Activated T-cell treated with anti-CD3 and anti-CD28 coated beads for 1 hour (primary cell): Measurements from ENCODE around the gene MID1.

Experiments used
- DNase-seq: peaks from one replicate; pipeline ENCODE4 v3.0.0-alpha.2; 2020; ENCODE audit warnings: low read depth

The MID1 gene

DNA sequence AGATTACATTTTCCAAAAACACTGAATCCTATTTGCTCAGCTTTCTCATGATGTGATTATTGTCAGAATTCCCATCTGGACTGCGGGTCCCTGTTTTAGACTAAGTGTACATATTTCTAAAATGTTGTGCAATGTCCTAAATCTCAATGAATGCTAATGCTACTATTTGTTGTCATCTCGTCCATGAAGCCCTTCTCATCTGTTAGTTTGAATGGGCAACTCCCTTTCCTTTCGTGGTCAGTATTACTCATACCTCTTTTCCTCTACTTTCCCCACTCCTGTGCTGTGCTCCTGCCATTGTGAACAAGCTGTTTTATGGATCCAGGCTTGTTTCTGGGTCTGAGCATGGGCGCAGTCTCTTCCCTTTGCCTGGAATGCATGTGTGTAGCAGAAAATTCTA is 91.0 kb downstream of the MID1 start:
- no peak for DNase-seq

DNA sequence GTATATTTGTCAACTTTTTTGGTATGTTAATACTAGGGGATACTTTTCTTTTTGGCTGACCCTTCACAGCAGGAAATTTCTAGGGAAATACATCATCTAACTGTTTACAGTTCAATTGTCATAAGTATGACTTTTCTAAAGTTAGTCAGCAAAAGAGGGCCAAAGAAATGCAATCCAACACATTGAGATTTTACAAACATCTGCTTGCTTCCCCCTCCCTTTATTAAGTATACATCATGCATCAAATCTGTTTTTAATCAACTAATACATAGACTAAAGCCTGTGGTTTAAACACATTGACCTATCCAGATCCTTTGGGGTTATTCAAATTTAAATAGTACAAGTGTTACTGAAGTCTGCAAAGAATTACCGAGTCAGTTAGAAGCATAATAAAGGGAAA is 93.9 kb downstream of the MID1 start:
- no peak for DNase-seq

DNA sequence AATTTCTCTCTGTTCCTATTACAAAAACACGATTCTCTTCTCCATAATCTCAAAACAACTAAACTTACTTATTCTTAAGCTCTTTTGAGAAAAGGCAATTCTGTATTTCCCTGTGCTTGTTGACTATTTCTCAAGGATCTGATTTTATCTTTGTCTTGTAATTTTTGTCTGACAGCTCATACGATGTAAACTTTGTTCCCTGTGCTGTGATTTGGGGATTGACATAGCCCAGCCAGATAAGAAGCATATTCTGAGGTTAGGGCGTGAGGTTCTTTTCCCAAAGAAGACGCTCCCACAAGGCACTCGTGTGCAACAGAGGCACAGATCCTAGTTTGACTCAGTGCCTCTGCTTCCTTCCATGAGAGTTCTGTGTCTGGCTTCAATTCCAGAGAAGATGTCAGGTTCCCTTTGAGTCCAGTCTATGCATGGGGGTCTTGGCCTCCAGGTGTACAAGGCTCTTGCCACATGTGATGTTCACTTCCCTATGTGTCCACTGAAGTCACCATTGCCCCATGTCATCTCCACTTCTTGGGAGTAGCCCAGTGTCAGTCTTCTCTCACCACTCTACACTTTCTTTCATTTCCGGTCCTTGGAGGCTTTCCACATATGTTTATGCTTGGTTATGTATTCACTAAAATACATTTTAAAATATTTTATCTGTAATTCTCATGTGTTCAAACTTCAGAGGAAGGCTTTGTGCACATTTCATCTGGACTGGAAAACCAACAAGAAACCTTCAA is 94.8 kb downstream of the MID1 start:
- DNase-seq = no peak

DNA sequence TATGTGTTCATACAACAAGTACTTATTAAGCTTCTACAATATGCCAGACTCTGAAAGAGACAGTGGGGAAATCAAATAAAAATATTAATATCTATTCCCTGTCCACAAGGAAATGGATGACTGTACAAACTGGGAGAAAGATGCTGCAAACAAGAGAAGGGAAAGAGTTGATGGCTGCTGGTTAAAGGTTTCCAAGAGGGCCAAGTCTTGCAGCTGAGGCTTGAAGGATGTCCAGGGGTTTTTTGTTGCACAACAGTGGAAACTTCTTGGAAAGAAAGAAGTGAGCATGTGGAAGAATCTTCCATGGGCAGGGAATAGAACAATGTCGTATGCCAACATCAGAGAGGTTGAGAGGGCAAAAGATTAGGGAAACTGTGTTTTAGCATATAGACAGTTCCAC is 95.8 kb downstream of the MID1 start:
- no peak for DNase-seq

DNA sequence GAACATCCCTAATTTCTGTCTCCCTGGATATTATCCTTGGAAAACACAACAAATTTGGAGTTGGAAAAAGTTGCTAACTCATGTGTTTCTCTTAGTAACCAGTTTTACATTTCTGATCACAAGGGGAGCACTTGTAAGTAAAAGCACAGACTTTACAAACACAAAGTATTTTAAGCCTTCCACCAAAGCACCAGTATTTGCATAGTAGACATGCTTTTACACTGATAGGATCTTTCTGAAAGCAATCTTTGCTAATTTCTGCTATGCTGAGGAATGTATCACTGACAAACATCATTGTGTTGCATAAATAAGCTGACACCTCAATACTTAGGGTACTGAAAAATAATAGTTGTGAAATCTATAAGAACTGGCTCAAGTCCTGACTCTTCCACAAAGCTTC is 100.6 kb downstream of the MID1 start:
- DNase-seq = no peak

DNA sequence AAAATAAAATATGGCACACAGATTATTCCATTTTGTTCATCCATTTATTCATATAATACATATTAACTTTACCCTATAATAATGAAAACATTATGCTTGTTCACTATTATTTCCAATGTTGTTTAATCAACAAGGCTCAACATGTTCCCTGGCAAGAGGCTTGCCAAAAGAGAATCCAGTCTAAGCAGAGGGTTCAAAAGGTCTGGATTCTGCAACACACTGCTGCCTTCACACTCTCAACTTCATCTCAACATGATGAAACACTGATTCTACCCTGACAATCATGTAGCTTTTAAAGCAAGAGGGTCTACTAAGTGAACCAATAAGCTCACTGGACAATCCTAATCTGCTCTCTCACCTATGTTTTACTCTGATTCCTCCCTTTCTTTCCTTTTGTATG is 101.1 kb downstream of the MID1 start:
- DNase-seq = no peak

DNA sequence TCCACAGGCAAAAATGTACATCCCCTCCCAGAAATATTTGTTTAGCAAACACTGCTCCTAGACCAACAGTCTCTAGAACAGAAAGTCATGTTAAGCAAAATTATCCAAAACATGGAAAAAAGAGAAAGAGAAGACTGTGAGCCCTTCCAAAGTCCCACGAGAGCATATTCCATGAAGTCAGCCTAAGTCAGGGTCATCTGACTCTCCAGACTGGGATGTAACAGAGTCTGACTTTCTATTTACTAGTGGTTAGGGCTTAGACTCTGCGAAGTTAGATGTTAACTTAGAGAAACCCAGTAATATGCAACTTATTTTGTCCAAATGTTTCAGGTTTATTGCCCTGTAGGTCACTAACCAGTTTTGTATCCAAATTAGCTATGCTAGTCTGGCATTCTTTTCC is 102.3 kb downstream of the MID1 start:
- DNase-seq = no peak

DNA sequence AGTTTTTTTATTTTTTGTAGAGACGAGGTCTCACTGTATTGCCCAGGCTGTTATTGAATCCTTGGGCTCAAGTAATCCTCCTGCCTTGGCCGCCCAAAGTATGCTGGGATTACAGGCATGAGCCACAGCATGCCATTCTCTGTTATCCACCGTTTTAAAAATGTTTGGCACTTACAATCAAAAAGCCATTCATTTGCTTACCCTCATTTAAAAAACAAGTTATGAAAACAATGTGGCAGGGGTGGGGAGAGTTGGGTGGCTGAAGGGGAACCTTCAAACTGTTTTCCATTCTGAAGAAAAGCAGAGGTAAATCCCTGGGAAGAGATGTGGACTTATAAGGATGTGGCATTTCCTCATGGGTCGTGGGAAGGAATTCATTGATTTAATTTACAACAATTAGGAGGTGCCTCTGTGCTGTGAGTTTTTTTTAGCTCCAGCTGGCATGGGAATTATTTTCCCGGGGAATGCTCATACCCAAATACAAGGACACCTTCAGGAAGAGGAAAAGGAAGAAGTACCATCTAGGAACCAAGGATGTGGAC is 103.5 kb downstream of the MID1 start:
- no peak for DNase-seq

DNA sequence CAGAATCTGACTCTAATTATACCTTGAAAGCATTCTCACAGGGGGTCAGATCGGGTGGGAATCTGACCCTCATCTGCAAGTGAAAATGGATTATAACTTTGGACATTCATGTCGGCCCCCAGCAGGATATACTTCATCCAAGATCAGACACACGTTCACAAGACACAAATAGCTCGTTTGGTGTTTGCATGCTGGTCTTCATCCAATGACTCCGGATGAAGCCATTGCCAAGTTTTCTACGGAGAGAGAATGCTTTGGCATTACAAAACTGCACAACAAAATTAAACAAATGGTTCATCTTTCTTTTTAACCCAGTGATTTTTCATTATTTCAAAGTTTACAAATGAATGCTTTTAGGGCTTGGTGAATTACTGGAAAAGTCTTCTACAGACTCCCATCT is 105.5 kb downstream of the MID1 start:
- no peak for DNase-seq

DNA sequence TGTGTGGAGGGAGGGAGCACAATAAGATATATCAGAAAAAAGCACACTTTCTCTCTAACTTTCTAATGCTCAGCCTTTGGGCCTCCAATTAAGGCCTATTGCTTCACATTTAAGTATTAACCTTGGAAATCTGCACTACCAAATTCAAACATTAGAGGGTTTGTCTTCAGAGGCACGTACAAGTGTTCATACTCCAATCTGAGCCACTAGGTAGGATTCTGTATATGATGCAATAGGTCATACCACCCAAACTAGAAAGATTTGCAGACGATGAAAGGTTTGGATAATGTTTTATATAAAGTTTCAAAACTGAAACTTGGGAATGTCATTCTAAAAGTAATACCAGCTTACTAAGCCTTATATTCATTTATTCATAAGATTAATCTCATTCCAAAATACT is 106.4 kb downstream of the MID1 start:
- no peak for DNase-seq

DNA sequence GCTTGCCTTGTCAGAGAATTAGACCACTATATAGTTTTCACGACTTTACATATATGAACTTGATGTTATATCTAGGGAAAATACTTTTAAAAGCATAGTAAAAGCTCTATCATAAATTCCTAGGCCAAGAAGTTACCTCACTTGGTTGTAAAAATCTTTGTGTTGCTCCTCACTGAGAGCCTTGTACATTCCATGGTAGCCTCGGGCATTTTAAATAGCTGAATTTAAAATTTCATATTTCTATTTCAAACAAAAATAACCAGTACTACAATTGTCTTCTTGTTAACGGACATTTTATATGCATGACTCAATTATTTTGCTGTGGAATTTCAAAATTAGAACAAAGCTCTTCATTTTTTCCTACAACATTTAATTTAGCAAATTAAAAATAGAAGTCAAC is 107.6 kb downstream of the MID1 start:
- DNase-seq = no peak

DNA sequence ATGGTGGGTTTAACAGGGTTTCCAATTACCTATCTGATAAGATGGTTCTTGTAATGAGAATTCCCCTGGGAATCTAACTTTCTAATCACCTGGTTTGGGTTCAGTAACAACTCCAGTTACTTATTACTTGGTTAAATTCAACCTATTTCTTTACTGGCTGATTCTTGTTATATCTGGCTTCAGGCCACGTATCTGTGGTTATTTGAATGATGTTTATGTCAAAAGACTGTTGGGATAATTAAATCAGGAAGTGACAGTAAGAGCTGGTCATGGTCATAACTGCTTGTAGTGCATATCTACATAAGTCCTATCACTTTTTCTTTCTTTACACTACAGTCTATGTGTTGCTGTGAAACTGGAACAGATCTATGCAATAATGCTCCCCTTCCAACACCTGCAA is 108.1 kb downstream of the MID1 start:
- no peak for DNase-seq

DNA sequence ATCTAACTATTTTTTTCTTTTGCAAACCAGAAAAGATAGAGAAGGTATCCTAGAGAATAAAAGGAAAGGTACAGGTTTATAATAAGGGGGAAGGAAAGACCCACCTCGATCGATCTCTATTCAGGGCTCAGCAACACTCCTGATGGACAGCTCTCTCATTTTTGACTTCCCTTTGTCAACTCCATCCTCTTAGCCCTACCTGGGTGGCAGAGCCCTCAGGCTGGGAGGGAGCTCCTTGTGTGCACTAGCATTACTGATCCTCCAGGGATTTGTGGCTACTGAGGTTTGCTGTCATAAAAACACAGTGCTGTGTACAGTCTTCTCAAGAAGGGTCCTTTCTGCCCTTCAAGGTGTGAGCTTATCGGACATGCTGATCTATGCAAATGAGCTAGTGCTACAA is 111.0 kb downstream of the MID1 start:
- no peak for DNase-seq

DNA sequence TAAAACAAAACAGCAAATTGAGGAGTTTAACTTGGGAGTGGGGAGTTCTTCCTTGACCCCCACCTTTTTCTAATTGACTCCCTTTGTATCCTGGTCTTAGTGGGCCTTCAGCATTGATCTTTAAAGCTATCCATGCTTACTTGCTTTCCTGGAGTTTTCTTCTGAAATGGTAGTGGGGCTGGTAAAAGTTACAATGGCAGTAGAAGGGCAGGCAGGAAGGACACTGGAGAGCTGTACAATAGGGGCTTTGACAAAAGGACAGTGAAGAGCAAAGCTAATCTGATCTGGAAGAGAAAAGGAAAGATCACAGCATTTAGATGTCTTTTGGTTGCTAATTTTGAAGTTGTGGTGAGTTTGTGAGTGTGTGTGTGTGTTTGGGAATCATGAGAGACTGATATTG is 111.5 kb downstream of the MID1 start:
- no peak for DNase-seq

DNA sequence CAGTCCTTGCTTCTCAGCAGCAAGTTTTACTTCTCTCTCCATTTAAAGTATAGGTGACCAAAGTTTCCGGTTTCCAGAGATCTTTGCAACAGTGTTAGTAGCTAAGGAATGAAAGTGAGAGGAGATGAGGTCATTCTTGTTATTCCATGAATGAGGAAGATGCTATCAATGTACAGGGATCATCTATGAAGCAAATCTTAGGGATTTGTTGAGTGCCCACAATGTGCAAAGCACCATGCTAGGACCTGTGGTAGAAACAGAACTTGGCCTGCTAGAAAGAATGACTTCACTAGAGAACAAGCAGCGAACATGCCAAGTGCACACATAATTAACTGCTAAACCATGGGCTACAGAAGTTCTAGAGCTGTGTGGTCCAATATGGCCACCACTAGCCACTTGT is 112.5 kb downstream of the MID1 start:
- no peak for DNase-seq

DNA sequence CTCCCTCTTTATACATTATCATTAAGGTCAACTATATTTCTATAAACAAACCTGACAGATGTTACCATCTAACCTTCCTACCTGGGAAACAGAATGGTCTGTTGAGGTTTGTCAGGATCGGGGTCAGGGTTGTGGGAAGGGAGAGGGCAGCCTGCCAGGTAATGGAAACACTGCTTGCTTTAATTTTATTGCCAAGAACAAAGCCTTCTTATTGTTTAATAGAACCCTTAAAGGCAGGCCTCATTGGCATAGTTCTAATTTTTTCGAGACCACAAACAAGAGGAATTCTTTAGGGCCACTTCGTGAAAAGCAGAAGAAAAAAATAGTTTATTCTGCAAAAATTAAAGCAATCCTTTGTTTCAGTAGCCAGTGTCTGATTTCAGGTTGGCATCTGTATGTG is 113.2 kb downstream of the MID1 start:
- DNase-seq = no peak

DNA sequence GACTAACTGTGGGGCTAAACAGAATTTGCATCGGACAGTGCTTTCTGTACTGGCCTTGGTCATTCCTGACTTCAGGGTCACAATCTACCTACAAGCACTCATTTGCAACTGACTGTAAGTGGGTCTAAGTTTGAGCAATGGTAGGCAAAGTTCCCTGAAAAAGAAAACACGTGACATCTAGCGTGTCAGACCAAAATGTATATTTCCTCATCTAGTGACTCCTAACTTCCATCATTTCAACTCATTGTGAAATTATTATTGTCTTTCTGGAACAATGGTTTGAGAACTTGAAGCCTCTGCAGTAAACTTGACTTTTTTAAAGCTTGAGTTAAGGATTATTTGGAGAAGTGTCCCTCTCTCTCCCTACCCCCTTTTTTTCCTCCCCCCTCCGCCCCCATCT is 113.6 kb downstream of the MID1 start:
- DNase-seq = no peak

DNA sequence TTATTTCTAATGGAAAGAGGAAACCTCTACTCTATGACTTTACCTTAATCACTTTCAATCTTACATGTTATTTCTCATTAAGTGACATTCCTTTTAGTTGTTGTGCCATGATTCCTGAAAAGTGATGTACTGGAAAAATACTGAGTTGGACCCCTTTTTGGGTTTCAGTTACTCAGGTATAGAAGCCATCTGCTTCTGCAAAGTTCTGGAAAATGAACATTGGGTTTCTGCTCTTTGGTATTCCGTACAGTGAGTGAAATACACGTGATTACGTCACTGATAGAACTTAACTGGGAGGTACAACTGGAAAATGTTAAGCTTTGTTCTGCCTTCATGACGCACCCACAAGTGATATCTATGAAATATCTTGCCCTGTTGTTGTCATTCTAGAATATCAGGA is 114.7 kb downstream of the MID1 start:
- no peak for DNase-seq

DNA sequence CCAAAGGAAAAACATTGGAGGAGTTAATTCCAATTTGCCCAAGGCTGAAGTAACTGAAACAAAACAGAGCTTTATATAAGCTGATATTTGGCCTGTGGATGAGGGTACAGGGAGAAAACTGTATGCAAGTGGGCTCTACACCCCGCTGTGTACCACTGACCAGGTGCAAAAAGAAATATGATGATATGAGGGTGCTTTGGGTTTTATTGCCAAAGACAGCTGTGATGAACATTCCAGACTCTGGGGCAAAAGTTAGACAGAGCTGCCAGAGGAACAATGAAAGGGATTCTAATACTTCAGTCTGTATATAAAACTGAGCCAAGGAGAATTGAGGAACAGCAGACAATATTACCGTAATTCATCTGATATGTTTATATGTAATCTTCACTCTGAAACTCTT is 117.4 kb downstream of the MID1 start:
- no peak for DNase-seq

DNA sequence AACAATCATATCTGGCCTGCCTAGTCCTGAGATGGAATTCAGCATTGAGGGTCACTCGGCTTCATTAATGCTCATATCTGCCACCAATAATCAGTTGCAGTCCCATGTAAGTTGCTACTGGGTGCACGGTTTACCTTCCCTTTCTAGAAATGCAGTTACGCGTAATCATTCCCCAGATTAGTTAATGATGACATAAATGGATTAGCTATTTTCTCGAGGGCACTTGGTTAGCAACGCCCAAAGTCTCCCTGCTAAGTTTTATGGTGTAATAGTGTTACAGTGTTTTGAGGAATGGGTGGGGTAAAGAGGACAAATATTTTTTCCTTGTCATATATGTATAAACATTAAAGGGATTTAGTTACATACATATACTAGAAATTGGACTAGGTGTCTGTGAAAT is 118.8 kb downstream of the MID1 start:
- DNase-seq = no peak

DNA sequence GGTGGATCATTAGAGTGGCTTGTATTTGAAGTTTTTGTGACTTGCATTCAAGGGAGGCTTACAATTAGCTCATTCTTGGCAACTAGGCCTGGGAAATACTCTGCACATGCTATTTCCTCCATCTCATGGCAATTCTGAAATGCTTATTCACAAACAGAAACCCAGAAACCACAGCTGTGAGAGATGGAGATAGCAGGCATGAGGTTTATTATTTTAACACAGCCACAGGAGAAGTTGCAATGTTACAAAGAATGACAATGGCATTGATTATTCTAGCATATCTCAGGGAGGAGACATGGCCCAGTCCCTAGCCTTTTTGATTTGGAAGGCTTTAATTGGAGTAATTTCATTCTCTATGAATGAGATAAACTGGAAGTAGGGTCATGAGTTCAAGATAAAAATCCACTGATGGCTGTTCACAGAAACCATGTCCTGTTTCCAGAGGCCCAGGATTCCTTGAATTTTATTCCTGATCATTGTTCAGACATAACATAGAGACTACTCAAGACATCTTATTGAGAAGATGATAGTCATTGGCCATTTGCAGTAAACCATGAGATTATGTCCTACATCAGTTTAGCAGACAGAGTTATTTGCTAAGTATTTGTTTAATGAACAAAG is 123.9 kb downstream of the MID1 start:
- DNase-seq = no peak

DNA sequence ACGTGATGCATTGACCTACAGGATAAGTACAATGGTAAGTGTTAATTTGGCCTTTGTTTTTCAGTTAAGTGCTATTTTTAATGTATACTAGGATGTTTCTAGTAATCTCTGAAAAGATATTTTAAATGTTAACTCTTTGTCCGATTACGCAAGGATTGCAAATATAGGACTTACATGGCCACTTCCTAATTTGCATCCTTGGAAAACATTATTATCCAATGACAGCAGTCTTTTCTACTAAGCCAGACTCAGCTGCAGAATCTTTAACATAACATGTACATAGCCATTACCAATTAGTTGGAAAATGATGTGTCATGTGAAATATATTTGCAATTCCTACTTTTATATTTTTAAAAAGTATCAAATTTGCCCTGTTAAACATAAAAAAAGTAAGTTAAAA is 124.7 kb downstream of the MID1 start:
- no peak for DNase-seq

DNA sequence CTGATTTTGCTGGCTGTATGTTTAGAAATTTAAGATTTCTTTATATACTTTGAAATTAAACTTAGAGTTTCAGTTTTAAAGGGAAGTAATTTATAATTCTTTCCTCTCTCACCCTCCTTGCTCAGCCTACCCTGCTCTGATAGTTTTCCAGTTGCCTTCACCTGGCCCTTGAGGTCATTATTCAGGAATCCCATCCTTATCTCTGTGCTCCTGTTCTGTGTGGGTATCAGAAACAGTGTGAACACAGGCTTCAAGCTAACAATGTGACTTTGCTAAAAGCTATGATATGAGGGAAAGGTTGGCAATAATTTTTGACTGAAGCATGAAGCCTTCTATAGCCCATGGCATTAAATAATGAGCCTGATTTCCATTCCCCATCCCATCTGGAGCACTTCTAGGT is 128.1 kb downstream of the MID1 start:
- no peak for DNase-seq

DNA sequence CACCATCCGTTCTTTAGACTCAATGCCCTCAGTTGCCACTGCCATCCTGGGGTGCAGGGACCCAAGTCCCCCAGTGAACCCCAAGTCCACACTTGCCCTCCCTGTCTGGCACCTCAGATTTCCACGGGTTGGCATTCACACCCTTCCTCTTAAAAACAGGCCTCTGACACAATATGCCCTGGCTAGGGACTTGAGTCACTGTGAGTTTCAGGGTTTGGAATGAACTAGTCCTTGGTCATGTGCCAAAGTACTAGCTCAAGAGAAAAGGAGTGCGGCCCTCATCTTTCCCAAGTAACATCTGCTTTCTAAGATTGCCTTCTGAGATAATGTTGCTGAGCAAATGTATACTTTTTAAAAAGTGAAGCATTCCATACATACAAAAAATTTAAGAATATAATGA is 134.0 kb downstream of the MID1 start:
- no peak for DNase-seq
